Smooth muscle cell (in vitro differentiated cells): ENCODE results near the gene VAV3. TPM values are rescaled to one million over a fixed set of nuclear protein-coding genes. Genes with fewer than 3 reads are reported as not detected.
"Not testable (repeated sequence)": the region's sequence is repeated elsewhere in the genome, so short reads cannot be mapped to it uniquely, and the experiment has no call there.

ENCODE experiments used
- DNase-seq: peaks from one replicate; lab custom pipeline; 2025; ENCODE audit not compliant: unreplicated experiment; lab: John Stamatoyannopoulos, UW
- H2AFZ ChIP-seq: fragments of 200-600 bp; sonication (generic); 2 replicates; pipeline ENCODE4 v1.6.0; 2016; ENCODE audit warnings: antibody characterized with exemption, low read depth, mild to moderate bottlenecking
- H3F3A ChIP-seq: fragments of 200-600 bp; sonication (generic); 2 replicates; pipeline ENCODE4 v1.6.0; 2017; ENCODE audit warnings: antibody characterized with exemption, low read depth
- H3K27ac ChIP-seq: fragments of 200-600 bp; sonication (generic); 2 replicates; pipeline ENCODE4 v1.5.1; 2016; ENCODE audit warnings: low read depth, mild to moderate bottlenecking
- H3K27me3 ChIP-seq: fragments of 200-600 bp; sonication (generic); 2 replicates; pipeline ENCODE4 v1.6.1; 2016; ENCODE audit warnings: low read depth, mild to moderate bottlenecking
- H3K36me3 ChIP-seq: fragments of 200-600 bp; sonication (generic); 2 replicates; pipeline ENCODE4 v1.5.1; 2016; ENCODE audit warnings: low read depth
- H3K4me1 ChIP-seq: fragments of 200-600 bp; sonication (generic); 2 replicates; pipeline ENCODE4 v1.5.1; 2016; ENCODE audit warnings: low read depth
- H3K4me2 ChIP-seq: fragments of 200-600 bp; sonication (generic); 2 replicates; pipeline ENCODE4 v1.6.0; 2016; ENCODE audit warnings: mild to moderate bottlenecking
- H3K4me3 ChIP-seq: fragments of 200-600 bp; sonication (generic); 2 replicates; pipeline ENCODE4 v1.5.1; 2016; ENCODE audit warnings: mild to moderate bottlenecking
- H3K79me2 ChIP-seq: fragments of 200-600 bp; sonication (generic); 2 replicates; pipeline ENCODE4 v1.6.0; 2016; ENCODE audit warnings: low read depth, mild to moderate bottlenecking
- H3K9ac ChIP-seq: fragments of 200-600 bp; sonication (generic); 2 replicates; pipeline ENCODE4 v1.6.0; 2016; ENCODE audit warnings: low read depth
- H3K9me3 ChIP-seq: fragments of 200-600 bp; sonication (generic); replicated peaks from 2 replicates; pipeline ENCODE4 v1.5.1; 2016; ENCODE audit warnings: low read depth
- H4K20me1 ChIP-seq: fragments of 200-600 bp; sonication (generic); 2 replicates; pipeline ENCODE4 v1.6.0; 2016; ENCODE audit warnings: low read depth
- CTCF ChIP-seq: fragments of 200-600 bp; sonication (generic); IDR thresholded peaks from 2 replicates; pipeline ENCODE4 v1.5.1; 2017; ENCODE audit warnings: borderline replicate concordance, mild to moderate bottlenecking, antibody characterized with exemption; ENCODE audit not compliant: insufficient read depth, poor library complexity, severe bottlenecking
- WGBS: methylation state at CpG from one replicate; pipeline ENCODE4 v1.1.7; 2016; ENCODE audit warnings: low lambda C conversion rate; 5-methylcytosine and 5-hydroxymethylcytosine counted together
- polyA plus RNA-seq: library from polyadenylated mRNA; unstranded; fragments of >200 nt; fragmentation: Nextera tagmentation; extraction: Ambion mirVana; gene quantifications from 2 replicates; pipeline ENCODE4 v1.2.1, GENCODE V29; 2016
- total RNA-seq: library from RNA; depleted of rRNA; stranded (reverse); fragments of >200 nt; gene quantifications from 2 replicates; pipeline ENCODE4 v1.2.3, GENCODE V29; 2014

The VAV3 gene
- total and polyA plus RNA-seq, 2 experiments from 2014 or later, result 0.62 to 10.1 TPM

DNA sequence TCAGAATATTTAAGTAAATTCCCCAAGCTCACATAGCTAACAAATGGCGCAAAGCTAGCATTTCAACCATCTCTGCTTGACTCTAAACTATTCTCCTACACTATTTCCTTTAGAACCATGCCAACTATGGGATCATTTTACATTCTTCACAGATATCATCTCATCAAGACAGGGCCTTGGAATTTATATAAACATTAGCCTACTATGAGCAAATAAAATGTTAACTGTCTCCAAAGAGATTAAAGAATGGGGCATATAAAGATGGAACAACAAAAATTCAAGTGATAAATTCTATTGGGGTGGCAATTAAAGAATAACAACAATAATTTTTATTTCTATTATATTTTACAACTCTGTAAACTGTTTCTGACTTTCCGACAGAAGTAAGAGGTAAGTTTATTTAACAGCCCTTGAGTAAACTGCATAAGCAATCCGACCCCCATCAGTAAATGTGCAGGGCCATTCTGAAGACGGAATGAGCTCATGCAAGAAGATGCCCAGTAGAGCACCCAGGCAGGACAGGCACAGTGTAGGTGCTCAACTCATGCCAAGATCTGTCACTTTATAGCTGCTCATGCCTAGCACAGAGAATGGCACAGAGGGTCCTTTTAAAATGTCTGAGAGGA, 261.9 kb downstream of the VAV3 start:
- Histone ChIP-seq H3F3A (no peaks in the 10 kb centered on the region), H3K4me1 (no peaks in the 10 kb centered on the region), H3K27ac (no peak overlapping the region), H3K36me3 (no peaks in the 10 kb centered on the region), H3K4me3 (no peak overlapping the region), H3K9ac (no peak overlapping the region), H2AFZ (no peak overlapping the region), H3K79me2 (no peaks in the 10 kb centered on the region), H3K4me2 (no peak overlapping the region), H3K9me3 (no peaks in the 10 kb centered on the region), H4K20me1 (no peaks in the 10 kb centered on the region), H3K27me3 (peaks cover 3% of the 10 kb centered on the region)
- 69% methylated on average over 4 of the region's 4 CpGs for WGBS
- no peak for DNase-seq
- no peak for TF ChIP-seq CTCF

- DNase-seq, H3K4me2 ChIP-seq, H3K4me3 ChIP-seq, H2AFZ ChIP-seq, H4K20me1 ChIP-seq, H3K9me3 ChIP-seq, H3K79me2 ChIP-seq, H3K27me3 ChIP-seq, H3K9ac ChIP-seq, H3K36me3 ChIP-seq, H3K27ac ChIP-seq, H3K4me1 ChIP-seq, H3F3A ChIP-seq: not testable (repeated sequence)
- WGBS, result 63% methylated on average over 3 of the region's 3 CpGs
These were observed 264.3 kb downstream of the VAV3 start for GRCh38 chr1:107700651-107701050.

DNA sequence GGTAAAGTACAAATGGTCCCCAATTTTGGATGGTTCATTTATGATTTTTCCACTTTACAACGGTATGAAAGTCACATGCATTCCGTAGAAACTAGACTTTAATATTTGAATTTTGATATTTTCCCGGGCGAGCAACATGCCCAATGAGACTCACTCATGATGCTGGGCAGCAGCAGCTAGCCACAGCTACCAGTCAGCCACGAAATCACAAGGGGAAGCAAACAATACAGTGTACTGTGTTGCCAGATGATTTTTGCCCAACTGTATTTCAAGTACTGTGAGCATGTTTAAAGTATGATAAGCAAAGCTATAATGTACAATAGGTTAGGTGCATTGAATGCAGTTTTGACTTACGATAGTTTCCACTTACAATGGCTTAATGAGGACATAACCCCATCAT, 266.8 kb downstream of the VAV3 start:
- Histone ChIP-seq H3K36me3 (no peaks in the 10 kb centered on the region), H4K20me1 (no peaks in the 10 kb centered on the region), H3F3A (no peaks in the 10 kb centered on the region), H3K27me3 (no peaks in the 10 kb centered on the region), H3K9ac (no peak overlapping the region), H3K4me1 (no peaks in the 10 kb centered on the region), H3K79me2 (no peaks in the 10 kb centered on the region), H3K4me3 (no peak overlapping the region), H2AFZ (no peak overlapping the region), H3K9me3 (no peaks in the 10 kb centered on the region), H3K27ac (no peak overlapping the region), H3K4me2 (no peak overlapping the region)
- 82% methylated on average over 6 of the region's 6 CpGs for WGBS
- TF ChIP-seq CTCF, result no peak
- DNase-seq, result no peak

- H3K36me3 ChIP-seq, result no peaks in the 10 kb centered on the region
- no peak overlapping the region for H2AFZ ChIP-seq
- H3K4me1 ChIP-seq, result no peaks in the 10 kb centered on the region
- no peak for DNase-seq
- no peak overlapping the region for H3K9ac ChIP-seq
- TF ChIP-seq CTCF, result no peak
- H3K27me3 ChIP-seq, result no peaks in the 10 kb centered on the region
- H3K4me3 ChIP-seq, result no peak overlapping the region
- H3K27ac ChIP-seq, result no peak overlapping the region
- no peak overlapping the region for H3K4me2 ChIP-seq
- H3K9me3 ChIP-seq, result no peaks in the 10 kb centered on the region
- H3F3A ChIP-seq, result no peaks in the 10 kb centered on the region
- 94% methylated on average over 3 of the region's 3 CpGs for WGBS
- no peaks in the 10 kb centered on the region for H4K20me1 ChIP-seq
- H3K79me2 ChIP-seq, result no peaks in the 10 kb centered on the region
These were observed 269.6 kb downstream of the VAV3 start for GRCh38 chr1:107695341-107695740.
